Esophagus squamous epithelium (tissue), 5 donors: Measurements from ENCODE around the gene APOA4. TPM values are rescaled to one million over a fixed set of nuclear protein-coding genes. Genes with fewer than 3 reads are reported as not detected.

ENCODE experiments used
- DNase-seq: peaks from one replicate; lab custom pipeline; 2025; lab: John Stamatoyannopoulos, UW
- H3K27ac ChIP-seq, 4 donors: fragments of 200-600 bp; sonication (generic); one replicate each; pipeline ENCODE4 v1.5.1; 2016 to 2019; ENCODE audit warnings: mild to moderate bottlenecking in 1 of 4
- H3K27me3 ChIP-seq, 4 donors: fragments of 200-600 bp; sonication (generic); 1 replicate in 3 of 4; 2 replicates in 1 of 4; pipeline versions ENCODE4 v1.5.1 to v1.6.0; 2017 to 2021; ENCODE audit warnings: antibody characterized with exemption in 1 of 4
- H3K36me3 ChIP-seq, 3 donors: fragments of 200-600 bp; sonication (generic); one replicate each; pipeline ENCODE4 v1.5.1; 2016 to 2019
- H3K4me1 ChIP-seq, 3 donors: fragments of 200-600 bp; sonication (generic); one replicate each; pipeline ENCODE4 v1.5.1; 2017 to 2019
- H3K4me3 ChIP-seq, 4 donors: fragments of 200-600 bp; sonication (generic); 1 replicate in 3 of 4; 2 replicates in 1 of 4; pipeline ENCODE4 v1.5.1; 2016 to 2019; ENCODE audit warnings: mild to moderate bottlenecking in 2 of 4, moderate library complexity in 1 of 4
- H3K9me3 ChIP-seq, 3 donors: fragments of 200-600 bp; sonication (generic); one replicate each; pipeline ENCODE4 v1.5.1; 2016 to 2019
- CTCF ChIP-seq, 6 experiments: fragments of 450-650 bp in 4 of 6; fragments of 200-600 bp in 2 of 6; sonication (generic) in 2 of 6; IDR thresholded peaks; one replicate each; pipeline ENCODE4 v1.5.1; 2016 to 2019; ENCODE audit warnings: antibody characterized with exemption in 6 of 6, mild to moderate bottlenecking in 4 of 6, moderate library complexity in 4 of 6
- POLR2A ChIP-seq, 4 donors: fragments of 450-650 bp; IDR thresholded peaks; one replicate each; pipeline ENCODE4 v1.6.1; 2017; ENCODE audit warnings: antibody characterized with exemption in 4 of 4, mild to moderate bottlenecking in 4 of 4, moderate library complexity in 3 of 4
- WGBS, 2 donors: methylation state at CpG; one replicate each; pipeline ENCODE4 v1.1.5; 2018; 5-methylcytosine and 5-hydroxymethylcytosine counted together
- intact Hi-C: fragments of 100-400 bp; cut with DNase I; formaldehyde crosslinking; loops from one replicate; pipeline ENCODE4 v1.15.0; 2022
- total RNA-seq, 4 donors: library from RNA; depleted of rRNA; stranded (reverse); fragments of >200 nt; gene quantifications; one replicate each; pipeline ENCODE4 v1.1.0, GENCODE V29; 2016
- donor health status: DM: yes; HTN: yes; CAD: no.

APOA4 gene
- total RNA-seq, 4 donors from 2014 or later = not detected

GRCh38 chr11:116867619-116868018, 44.5 kb upstream of the APOA4 start:
- Histone ChIP-seq H3K36me3 (peaks cover 0 to 100% (median 5%) of the 10 kb centered on the region in 3 donors), H3K27me3 (no peaks in the 10 kb centered on the region), H3K4me3 (no peak overlapping the region), H3K27ac (no peak overlapping the region), H3K4me1 (peaks cover 0 to 12% (median 0%) of the 10 kb centered on the region in 3 donors), H3K9me3 (no peaks in the 10 kb centered on the region)
- intact Hi-C loops = no loop called here
- TF ChIP-seq CTCF (IDR thresholded peaks at IDR 0.05) = no peak
- TF ChIP-seq POLR2A (IDR thresholded peaks at IDR 0.05) = no peak
- no peak for DNase-seq
- WGBS, 2 donors = 95 to 96% methylated on average over 11 of the region's 11 CpGs

- Histone ChIP-seq H3K9me3 (no peaks in the 10 kb centered on the region), H3K27me3 (no peaks in the 10 kb centered on the region), H3K27ac (no peak overlapping the region), H3K4me1 (peaks cover 0 to 12% (median 0%) of the 10 kb centered on the region in 3 donors), H3K36me3 (peaks cover 0 to 100% (median 12%) of the 10 kb centered on the region in 3 donors), H3K4me3 (no peak overlapping the region)
- no peak for DNase-seq
- 87% methylated on average over 6 of the region's 6 CpGs for WGBS, 2 donors
- no peak for TF ChIP-seq CTCF (IDR thresholded peaks at IDR 0.05)
- no peak for TF ChIP-seq POLR2A (IDR thresholded peaks at IDR 0.05)
- intact Hi-C loops = no loop called here
These were observed 43.8 kb upstream of the APOA4 start for GRCh38 chr11:116866804-116867455.

- Histone ChIP-seq H3K4me3 (no peak overlapping the region), H3K27ac (no peak overlapping the region), H3K27me3 (no peaks in the 10 kb centered on the region), H3K4me1 (peaks cover 0 to under 1% (median 0%) of the 10 kb centered on the region in 3 donors), H3K9me3 (no peaks in the 10 kb centered on the region), H3K36me3 (peaks cover 7 to 100% (median 20%) of the 10 kb centered on the region in 3 donors)
- no peak for DNase-seq
- WGBS, 2 donors = 89 to 95% methylated on average over 1 of the region's 1 CpG
- intact Hi-C loops = no loop called here
- no peak for TF ChIP-seq CTCF (IDR thresholded peaks at IDR 0.05)
- no peak for TF ChIP-seq POLR2A (IDR thresholded peaks at IDR 0.05)
These were observed 42.6 kb upstream of the APOA4 start for GRCh38 chr11:116865696-116866095.

- Histone ChIP-seq H3K36me3 (peaks cover 9 to 100% (median 16%) of the 10 kb centered on the region in 3 donors), H3K27ac (no peak overlapping the region), H3K27me3 (no peaks in the 10 kb centered on the region), H3K9me3 (no peaks in the 10 kb centered on the region), H3K4me1 (no peaks in the 10 kb centered on the region), H3K4me3 (no peak overlapping the region)
- WGBS, 2 donors = 90 to 93% methylated on average over 5 of the region's 5 CpGs
- intact Hi-C loops = no loop called here
- DNase-seq = no peak
- no peak for TF ChIP-seq CTCF (IDR thresholded peaks at IDR 0.05)
- TF ChIP-seq POLR2A (IDR thresholded peaks at IDR 0.05) = no peak
These were observed 41.4 kb upstream of the APOA4 start for GRCh38 chr11:116864531-116864930.

GRCh38 chr11:116862951-116863350, 39.8 kb upstream of the APOA4 start:
- Histone ChIP-seq H3K4me3 (no peak overlapping the region), H3K27ac (no peak overlapping the region), H3K4me1 (no peaks in the 10 kb centered on the region), H3K36me3 (peaks cover 9 to 100% (median 19%) of the 10 kb centered on the region in 3 donors), H3K27me3 (no peaks in the 10 kb centered on the region), H3K9me3 (no peaks in the 10 kb centered on the region)
- DNase-seq = no peak
- intact Hi-C loops = no loop called here
- WGBS, 2 donors = 92 to 98% methylated on average over 3 of the region's 3 CpGs
- TF ChIP-seq POLR2A (IDR thresholded peaks at IDR 0.05) = no peak
- TF ChIP-seq CTCF (IDR thresholded peaks at IDR 0.05) = no peak
